C4-2B (cell line): Measurements from ENCODE around the gene CERKL.

Experiments
- H3K27ac ChIP-seq: fragments of 450-650 bp; 2 replicates; pipeline ENCODE4 v1.5.1; 2017
- ZFX ChIP-seq: fragments of 450-650 bp; IDR thresholded peaks from 2 replicates; pipeline ENCODE4 v1.6.1; 2017
- TF ChIP-seq, protein P1 (sequence below): fragments of 450-650 bp; conservative IDR thresholded peaks from 2 replicates; pipeline ENCODE4 v1.5.1; 2017; ENCODE audit warnings: mild to moderate bottlenecking

CERKL gene

DNA sequence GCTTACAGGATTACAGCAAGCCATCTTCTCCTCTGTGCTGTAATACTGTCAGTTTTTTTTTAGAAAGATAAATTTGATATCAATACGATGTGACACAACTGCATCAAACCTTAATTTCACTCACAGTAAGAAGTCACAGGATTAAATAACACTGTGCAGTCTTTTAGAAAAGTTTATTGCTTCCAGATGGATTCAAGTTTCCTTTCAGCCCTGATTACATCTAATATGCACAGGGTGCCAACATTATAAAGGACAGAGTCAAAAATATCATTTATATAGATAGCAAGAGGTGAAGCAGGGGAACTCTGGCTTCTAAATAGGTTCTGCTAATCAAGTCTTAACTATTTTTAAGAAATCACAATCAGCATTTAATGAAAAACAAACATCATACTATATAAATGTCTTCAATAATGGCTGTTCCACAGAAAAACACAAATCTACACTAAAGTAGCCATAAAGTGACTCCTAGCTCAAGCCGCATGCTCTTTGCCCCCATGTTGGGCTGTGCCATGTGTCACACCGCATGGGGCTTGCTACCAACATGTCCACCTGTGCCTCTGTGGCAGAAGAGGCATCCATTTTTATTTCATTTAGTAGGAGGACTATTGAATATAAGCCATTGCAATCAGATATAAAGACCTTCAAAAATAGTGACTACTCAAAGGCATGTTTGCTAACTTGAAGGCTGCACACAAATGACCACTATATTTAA lies 35.0 kb downstream of the CERKL start:
- no peak for TF ChIP-seq ZFX
- TF ChIP-seq, protein P1, sequence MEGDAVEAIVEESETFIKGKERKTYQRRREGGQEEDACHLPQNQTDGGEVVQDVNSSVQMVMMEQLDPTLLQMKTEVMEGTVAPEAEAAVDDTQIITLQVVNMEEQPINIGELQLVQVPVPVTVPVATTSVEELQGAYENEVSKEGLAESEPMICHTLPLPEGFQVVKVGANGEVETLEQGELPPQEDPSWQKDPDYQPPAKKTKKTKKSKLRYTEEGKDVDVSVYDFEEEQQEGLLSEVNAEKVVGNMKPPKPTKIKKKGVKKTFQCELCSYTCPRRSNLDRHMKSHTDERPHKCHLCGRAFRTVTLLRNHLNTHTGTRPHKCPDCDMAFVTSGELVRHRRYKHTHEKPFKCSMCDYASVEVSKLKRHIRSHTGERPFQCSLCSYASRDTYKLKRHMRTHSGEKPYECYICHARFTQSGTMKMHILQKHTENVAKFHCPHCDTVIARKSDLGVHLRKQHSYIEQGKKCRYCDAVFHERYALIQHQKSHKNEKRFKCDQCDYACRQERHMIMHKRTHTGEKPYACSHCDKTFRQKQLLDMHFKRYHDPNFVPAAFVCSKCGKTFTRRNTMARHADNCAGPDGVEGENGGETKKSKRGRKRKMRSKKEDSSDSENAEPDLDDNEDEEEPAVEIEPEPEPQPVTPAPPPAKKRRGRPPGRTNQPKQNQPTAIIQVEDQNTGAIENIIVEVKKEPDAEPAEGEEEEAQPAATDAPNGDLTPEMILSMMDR: no peak
- no peak overlapping the region for H3K27ac ChIP-seq

DNA sequence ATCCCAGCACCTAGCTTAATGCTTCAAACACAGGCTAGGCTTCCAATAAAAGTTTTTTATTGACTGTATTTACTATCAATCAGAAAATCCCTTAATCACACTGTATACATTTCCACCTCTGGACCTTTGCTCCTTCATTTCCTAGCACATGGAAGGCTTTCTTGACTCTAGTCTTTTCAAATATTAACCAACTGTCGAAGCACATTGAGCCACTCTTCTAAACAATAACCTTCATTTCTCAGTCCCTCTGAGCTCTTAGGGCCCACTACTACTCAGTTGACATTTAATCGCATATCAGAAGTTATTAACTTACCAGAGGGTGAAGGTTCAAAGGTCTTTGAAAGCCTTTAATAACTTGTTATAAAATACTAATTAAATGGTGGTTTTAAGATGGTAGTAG lies 37.4 kb downstream of the CERKL start:
- TF ChIP-seq, protein P1: no peak
- TF ChIP-seq ZFX: no peak
- H3K27ac ChIP-seq: no peak overlapping the region

DNA sequence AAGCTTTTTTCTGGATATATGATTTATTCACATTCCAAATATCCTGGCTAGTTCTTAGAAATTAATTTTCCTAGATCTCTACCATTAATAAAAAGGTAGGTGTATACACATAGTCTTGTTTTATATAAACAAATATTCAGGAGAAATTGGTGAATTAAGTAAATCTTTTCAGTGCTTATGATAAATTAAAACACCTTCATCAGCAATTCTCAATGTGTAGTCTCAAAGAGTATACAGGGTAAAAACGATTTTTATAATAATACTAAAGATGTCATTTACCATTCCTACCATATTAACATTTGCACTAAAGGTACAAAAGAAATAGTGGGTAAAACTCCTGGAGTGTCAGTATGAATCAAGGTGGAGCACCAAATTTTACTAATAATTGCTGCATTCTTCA lies 40.2 kb downstream of the CERKL start:
- no peak for TF ChIP-seq ZFX
- TF ChIP-seq, protein P1: no peak
- no peak overlapping the region for H3K27ac ChIP-seq

DNA sequence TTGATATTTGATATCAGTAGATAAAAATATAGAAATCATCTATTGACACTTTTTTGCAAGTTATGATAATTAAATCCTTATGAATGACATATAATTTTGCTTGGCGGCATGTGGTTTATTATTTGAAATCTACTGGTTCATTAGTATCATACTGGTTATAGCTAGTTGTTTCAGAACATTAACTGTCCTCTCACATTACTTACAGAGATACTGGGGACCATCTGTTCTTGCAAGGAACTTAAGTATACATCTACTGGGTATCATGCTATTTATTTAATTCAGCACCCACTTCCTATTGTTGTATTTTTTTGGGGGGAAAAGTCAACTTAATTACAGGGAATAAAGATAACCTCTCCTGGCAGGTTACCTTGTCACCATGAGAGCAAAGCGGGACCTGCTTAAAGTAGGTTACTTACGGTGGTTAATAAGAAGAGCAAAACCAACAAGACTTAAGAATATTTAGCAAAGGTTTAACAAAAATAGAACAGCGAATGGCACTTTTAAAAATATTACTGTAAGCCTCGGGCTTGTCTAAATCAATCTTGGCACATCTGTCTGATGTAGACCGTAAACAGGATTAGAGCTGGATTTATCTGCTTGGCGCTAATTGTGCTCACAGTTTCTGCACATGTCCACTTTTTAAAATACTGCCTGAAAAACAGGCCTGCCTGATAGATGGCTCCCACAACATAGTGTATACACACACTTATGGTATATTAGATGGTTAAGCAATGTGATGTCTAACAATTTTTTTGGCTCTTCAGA lies 41.8 kb downstream of the CERKL start:
- no peak for TF ChIP-seq ZFX
- TF ChIP-seq, protein P1: no peak
- no peak overlapping the region for H3K27ac ChIP-seq

DNA sequence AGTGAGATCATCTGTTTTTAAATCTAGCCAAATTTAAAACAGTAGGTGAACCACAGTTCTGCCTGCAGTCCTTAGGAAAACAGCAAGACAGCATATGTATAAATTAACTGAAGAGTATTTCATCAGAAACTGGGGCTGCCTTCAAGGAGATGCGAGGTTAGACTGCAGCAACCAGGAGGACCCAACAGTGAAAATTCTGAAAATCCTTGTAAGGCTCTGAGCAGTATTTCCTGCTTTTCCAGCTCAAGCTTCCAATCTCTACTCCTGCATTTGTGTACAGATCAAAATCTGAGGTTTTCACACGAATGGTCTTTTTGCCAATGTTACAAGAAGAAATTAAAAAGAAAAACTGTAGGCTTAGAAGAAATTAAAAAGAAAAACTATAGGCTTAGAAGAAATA lies 43.7 kb downstream of the CERKL start:
- H3K27ac ChIP-seq: no peak overlapping the region
- TF ChIP-seq, protein P1: no peak
- no peak for TF ChIP-seq ZFX

DNA sequence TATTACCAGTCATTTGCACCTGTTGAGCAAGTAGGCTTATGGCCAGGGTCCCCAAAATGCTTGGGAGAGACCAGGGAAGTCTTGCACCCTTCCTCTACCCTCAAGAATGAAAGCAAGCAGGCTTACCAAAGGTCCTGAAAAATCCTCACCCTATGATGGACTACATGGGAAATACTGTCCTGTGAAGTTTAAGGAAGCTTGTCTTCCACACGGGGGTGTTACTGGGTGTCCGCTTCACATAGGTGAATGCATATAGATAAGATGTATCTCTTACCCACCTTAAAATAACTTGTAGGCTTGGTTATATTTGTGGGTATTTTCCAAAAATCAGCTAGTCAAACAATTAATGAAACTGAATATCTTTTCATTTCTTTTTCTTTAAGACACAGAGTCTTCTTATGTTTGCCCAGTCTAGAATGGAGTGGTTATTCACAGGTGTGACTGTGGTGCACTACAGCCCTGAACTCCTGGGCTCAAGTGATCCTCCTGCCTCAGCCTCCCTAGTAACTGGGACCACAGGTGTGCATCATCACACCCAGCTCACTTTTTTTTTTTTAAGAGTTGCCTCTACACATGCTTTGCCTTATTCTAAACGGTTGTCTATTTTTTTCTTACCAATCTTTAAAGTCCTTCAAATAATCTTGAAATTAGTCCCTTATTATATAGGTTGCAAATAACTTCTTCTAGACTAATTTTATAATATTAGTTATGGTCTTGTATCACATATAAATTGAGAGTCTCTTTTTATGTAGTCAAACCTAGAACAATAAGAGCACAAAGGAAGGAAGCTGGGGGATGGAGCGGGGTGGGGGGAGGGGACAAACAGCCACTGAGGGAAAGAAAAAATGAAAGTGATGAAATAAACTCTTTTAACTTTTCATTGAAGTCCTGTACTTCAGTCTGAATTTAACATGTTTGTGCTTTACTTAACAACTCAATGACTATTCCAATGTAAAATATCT lies 49.0 kb downstream of the CERKL start:
- TF ChIP-seq ZFX: no peak
- TF ChIP-seq, protein P1: no peak
- H3K27ac ChIP-seq: no peak overlapping the region
